Activated CD8-positive, alpha-beta T cell treated with anti-CD3 and anti-CD28 coated beads for 36 hours (primary cell): ENCODE data around the gene MYO18A. TPM values are rescaled to one million over a fixed set of nuclear protein-coding genes. Genes with fewer than 3 reads are reported as not detected.

Experiments
- ATAC-seq: fragments of 200-7000 bp; cut with Tn5 transposase; one replicate; pipeline ENCODE4 v1.10.0; 2021; ENCODE audit warnings: mild to moderate bottlenecking, moderate library complexity
- CTCF ChIA-PET: fragments of 350-600 bp; sonication (Branson Sonifier 250); formaldehyde crosslinking; loops from one replicate; lab custom pipeline; 2021; ENCODE audit warnings: antibody characterized with exemption; lab: Charles Lee
- POLR2A ChIA-PET: fragments of 350-600 bp; sonication (Branson Sonifier 250); formaldehyde crosslinking; loops from one replicate; lab custom pipeline; 2021; ENCODE audit warnings: antibody characterized with exemption; lab: Charles Lee
- DNase-seq: peaks from one replicate; pipeline ENCODE4 v3.0.0-alpha.2; 2020
- H3K27ac Mint-ChIP-seq: one replicate; pipeline ENCODE4 v1.8.0; 2021; ENCODE audit warnings: mild to moderate bottlenecking, mixed read lengths
- H3K27me3 Mint-ChIP-seq: one replicate; pipeline ENCODE4 v1.8.0; 2021; ENCODE audit warnings: mixed read lengths
- H3K36me3 Mint-ChIP-seq: one replicate; pipeline ENCODE4 v1.8.0; 2021; ENCODE audit warnings: low read depth, mixed read lengths
- H3K4me1 Mint-ChIP-seq: one replicate; pipeline ENCODE4 v1.8.0; 2021; ENCODE audit warnings: low read depth, mixed read lengths
- H3K4me3 Mint-ChIP-seq: one replicate; pipeline ENCODE4 v1.8.0; 2021; ENCODE audit warnings: mild to moderate bottlenecking, moderate library complexity, mixed read lengths
- H3K9me3 Mint-ChIP-seq: one replicate; pipeline ENCODE4 v1.8.0; 2021; ENCODE audit warnings: mixed read lengths
- CTCF ChIP-seq: fragments of 200-600 bp; IDR thresholded peaks from one replicate; pipeline ENCODE4 v1.8.0; 2022; ENCODE audit warnings: antibody characterized with exemption, mild to moderate bottlenecking
- intact Hi-C: fragments of 100-400 bp; cut with micrococcal nuclease; formaldehyde crosslinking; loops from one replicate; pipeline ENCODE4 v1.10.0; 2022
- total RNA-seq, 2 experiments: library from RNA; stranded (reverse); gene quantifications; one replicate each; pipeline ENCODE4 v1.2.3, GENCODE V29; 2021

MYO18A gene
- total RNA-seq, 2 experiments from 2014 or later, result 27.5 to 29.4 TPM

DNA sequence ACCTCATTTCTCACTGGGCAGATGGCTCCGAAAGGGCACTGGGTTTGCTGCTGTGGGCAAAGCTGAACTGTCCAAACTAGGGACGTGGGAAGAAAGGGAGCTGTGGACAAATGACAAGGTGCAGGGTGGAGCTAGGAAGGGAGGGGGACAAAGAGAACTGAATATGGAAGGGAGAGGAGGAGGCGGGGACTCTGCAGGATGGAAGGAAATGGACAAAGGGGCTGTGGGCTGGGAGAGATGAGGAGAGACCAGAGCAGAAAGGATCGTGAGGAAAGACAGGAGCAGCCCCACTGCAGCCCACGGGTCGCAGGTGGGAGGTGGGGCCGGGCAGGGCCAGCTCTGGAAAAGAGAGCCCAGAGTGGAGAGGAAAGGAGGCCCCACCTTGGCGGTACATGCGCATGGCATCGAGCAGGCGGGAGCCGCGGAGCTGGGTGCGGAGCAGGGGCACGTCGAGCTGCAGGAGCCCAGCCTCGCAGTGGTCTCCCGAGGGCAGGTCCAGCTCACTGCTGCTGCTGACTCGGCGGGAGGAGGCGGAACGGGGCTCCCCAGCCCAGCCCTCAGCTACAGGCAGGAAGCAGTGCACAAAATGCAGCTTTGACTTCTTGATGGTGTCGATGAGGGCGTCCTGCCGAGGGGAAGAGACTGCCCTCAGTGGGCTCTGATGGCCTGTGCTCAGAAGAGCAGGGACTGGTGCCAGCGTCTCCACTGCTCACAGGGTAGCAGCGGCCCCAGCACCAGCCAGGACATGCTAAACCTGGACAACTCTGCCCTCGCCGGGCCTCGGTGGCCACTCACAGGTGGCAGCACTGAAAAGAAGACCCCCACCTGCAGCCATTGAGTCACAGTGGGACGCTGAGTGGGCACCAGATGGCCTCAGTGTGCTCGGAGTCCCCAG lies 70.5 kb downstream of the MYO18A start:
- CTCF ChIA-PET, result interaction anchor here (0.7 to 13.6 kb wide), 5 partner anchors 7 to 383 kb away, joined by 3 to 353 read pairs (median 5); partner anchors contain the start of gene MYO18A
- Mint-ChIP-seq H3K27me3 (no peaks in the 10 kb centered on the region), H3K27ac (no peak overlapping the region), H3K9me3 (no peaks in the 10 kb centered on the region), H3K36me3 (peaks cover 12% of the 10 kb centered on the region), H3K4me3 (no peak overlapping the region), H3K4me1 (no peaks in the 10 kb centered on the region)
- POLR2A ChIA-PET, result interaction anchor here (0.5 to 1.2 kb wide), 2 partner anchors 8 to 29 kb away, joined by 3 to 4 read pairs; no protein-coding TSS in a partner anchor
- DNase-seq (no peak), ATAC-seq (no peak)
- intact Hi-C loops, result no loop called here
- TF ChIP-seq CTCF, result no peak

GRCh38 chr17:29108823-29109476 lies 71.2 kb downstream of the MYO18A start:
- Mint-ChIP-seq H3K27ac (no peak overlapping the region), H3K9me3 (no peaks in the 10 kb centered on the region)
- no peak for DNase-seq

GRCh38 chr17:29107933-29108822 lies 72.0 kb downstream of the MYO18A start:
- ChIA-PET CTCF (interaction anchor here (1.0 to 13.6 kb wide), 6 partner anchors 8 to 146 kb away, joined by 3 to 353 read pairs (median 6); partner anchors contain the start of gene MYO18A), POLR2A (no interaction called here)
- no peaks in the 10 kb centered on the region for H3K4me1 Mint-ChIP-seq
- H3K4me3 Mint-ChIP-seq, result no peak overlapping the region
- DNase-seq, result no peak
- intact Hi-C loops, result no loop called here
- no peak for ATAC-seq
- H3K27ac Mint-ChIP-seq, result no peak overlapping the region
- H3K36me3 Mint-ChIP-seq, result peaks cover 17% of the 10 kb centered on the region
- no peak for TF ChIP-seq CTCF
- H3K9me3 Mint-ChIP-seq, result no peaks in the 10 kb centered on the region
- H3K27me3 Mint-ChIP-seq, result no peaks in the 10 kb centered on the region

More at GRCh38 chr17:29108823-29109476, 71.2 kb downstream of the MYO18A start:
- Mint-ChIP-seq H3K4me3 (no peak overlapping the region), H3K36me3 (peaks cover 17% of the 10 kb centered on the region), H3K4me1 (no peaks in the 10 kb centered on the region), H3K27me3 (no peaks in the 10 kb centered on the region)
- POLR2A ChIA-PET, result interaction anchor here (0.5 to 1.2 kb wide), 2 partner anchors 9 to 30 kb away, joined by 3 to 4 read pairs; no protein-coding TSS in a partner anchor
- intact Hi-C loops, result no loop called here
- ATAC-seq, result no peak
- CTCF ChIA-PET, result interaction anchor here (1.3 to 13.6 kb wide), 4 partner anchors 8 to 147 kb away, joined by 3 to 353 read pairs (median 6); partner anchors contain the start of gene MYO18A
- no peak for TF ChIP-seq CTCF

DNA sequence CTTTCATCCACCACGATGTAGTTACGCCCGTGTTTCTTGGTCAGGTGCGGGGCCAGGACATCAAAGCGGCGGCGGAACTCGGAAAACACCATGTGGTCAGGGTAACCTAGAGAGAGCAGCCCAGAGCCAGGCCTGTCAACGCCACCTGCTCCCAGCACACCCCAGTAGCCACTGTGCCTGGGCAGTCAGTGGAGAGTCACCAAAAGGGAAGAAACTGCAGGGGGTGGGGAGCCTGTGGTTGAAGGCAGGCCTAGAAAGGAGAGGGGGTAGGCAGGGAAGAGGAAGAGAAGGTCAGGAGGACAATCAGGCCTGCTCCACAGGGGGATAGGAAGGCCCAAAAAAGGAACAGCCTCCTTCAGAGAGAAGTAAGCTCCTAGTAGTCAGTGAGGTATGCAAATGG lies 73.1 kb downstream of the MYO18A start:
- DNase-seq, result no peak
- Mint-ChIP-seq H3K27me3 (no peaks in the 10 kb centered on the region), H3K4me3 (no peak overlapping the region), H3K27ac (no peak overlapping the region), H3K36me3 (peaks cover 15% of the 10 kb centered on the region), H3K4me1 (no peaks in the 10 kb centered on the region), H3K9me3 (no peaks in the 10 kb centered on the region)
- CTCF ChIA-PET, result interaction anchor here (0.6 to 1.7 kb wide), 4 partner anchors 9 to 141 kb away, joined by 3 to 6 read pairs (median 4); no protein-coding TSS in a partner anchor
- POLR2A ChIA-PET, result no interaction called here
- TF ChIP-seq CTCF, result no peak
- intact Hi-C loops, result no loop called here
- ATAC-seq, result no peak
